ENCODE data around the gene DLG2. TPM values are rescaled to one million over a fixed set of nuclear protein-coding genes. Genes with fewer than 3 reads are reported as not detected.
"Not testable (repeated sequence)": the region's sequence is repeated elsewhere in the genome, so short reads cannot be mapped to it uniquely, and the experiment has no call there.

DLG2 gene
- polyA plus RNA-seq, 4 donors, result 12.8 to 14.2 (median 13.7) TPM

DNA sequence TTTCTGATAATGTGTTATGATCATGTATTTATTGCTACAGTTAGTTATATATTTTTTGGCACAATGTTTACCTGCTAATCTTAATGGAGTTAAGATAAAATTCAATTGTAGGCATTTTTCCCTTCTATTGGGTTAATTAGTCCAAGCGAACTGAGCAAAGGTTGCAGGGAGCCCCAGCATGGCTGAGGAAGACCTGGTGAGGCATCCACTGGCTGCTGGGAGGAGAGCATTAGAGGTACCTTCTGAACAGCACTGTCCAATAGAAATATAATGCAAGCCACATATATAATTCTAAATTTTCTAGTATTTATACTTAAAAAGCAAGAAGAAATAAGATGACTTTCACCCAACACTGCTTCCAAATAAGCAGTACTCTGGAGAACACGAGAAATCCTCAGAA is 19.9 kb upstream of the DLG2 start:
- DNase-seq (ENCODE audit: low read depth in 4 of 4, low spot score in 3 of 4), result no peak

- DNase-seq (ENCODE audit: low read depth in 4 of 4, low spot score in 3 of 4), result no peak
Observed at GRCh38 chr11:85643191-85643614, 16.1 kb upstream of the DLG2 start.

DNA sequence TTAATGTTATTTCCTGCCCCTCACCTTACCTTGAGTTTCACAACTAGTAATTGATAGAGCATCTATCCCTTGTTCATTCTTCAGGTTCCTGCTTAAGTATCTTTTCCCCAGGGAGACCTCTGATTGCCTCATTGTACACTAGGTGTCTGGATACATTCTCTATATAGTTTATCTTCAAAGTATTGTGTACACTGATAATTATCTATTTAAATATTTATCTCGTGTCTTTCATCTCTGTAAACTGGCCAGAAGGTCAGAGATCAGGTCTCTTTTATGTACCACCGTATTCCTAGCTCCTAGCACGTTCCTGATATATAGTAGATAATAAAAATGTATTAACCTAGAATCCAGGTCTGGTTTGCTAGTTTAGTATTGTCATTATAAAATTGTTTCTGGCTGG is 7.6 kb upstream of the DLG2 start:
- DNase-seq (ENCODE audit: low read depth in 4 of 4, low spot score in 3 of 4), result no peak

GRCh38 chr11:85628771-85629341 is 1.7 kb upstream of the DLG2 start:
- DNase-seq (ENCODE audit: low read depth in 4 of 4, low spot score in 3 of 4), result no peak

GRCh38 chr11:85627998-85628770 is 1.0 kb upstream of the DLG2 start, which contains the start of gene TMEM126B:
Gene TMEM126B, plus strand, starts transcription at chr11:85628593. Its CDS starts 15 bp downstream, at chr11:85628608.
- DNase-seq (ENCODE audit: low read depth in 4 of 4, low spot score in 3 of 4), result peak; percentile 92 to 97 (median 95)

DNA sequence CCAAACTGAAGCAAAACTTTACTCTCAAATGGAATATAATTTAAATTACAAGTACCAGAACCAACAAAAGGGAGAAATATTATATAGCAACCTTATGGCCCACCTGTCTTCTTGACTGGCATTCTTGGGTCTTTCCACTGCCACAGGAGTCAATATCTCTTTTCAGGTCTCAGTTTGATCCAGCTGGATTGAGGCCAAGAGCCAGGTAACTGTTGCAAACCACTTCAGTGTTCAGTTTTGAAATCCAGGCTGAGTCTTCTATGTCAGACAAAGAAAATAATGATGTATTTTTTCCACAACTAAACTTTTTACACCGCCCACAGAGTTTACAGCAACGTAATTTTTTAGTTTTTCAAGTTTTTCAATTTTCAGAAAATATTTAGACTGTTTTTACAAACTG is 648 bp downstream of the DLG2 start:
- DNase-seq (ENCODE audit: low read depth in 4 of 4, low spot score in 3 of 4), result no peak

DNA sequence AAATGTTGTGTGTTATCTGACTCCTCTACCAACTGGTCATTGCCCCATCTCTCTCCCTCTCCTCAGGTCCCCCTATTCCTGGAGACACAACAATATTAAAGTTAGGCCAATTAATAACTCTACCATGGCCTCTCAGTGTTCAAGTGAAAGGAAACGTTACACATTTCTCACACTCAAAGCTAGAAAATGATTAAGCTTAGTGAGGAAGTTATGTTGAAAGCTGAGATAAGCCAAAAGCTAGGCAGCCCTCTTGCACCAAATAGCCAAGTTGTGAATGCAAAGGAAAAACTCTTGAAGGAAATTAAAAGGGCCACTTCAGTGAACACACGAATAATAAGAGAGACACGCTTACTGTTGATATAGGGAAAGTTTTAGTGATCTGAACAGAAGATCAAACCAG is 6.9 kb downstream of the DLG2 start:
- DNase-seq (ENCODE audit: low read depth in 4 of 4, low spot score in 3 of 4), result no peak

DNA sequence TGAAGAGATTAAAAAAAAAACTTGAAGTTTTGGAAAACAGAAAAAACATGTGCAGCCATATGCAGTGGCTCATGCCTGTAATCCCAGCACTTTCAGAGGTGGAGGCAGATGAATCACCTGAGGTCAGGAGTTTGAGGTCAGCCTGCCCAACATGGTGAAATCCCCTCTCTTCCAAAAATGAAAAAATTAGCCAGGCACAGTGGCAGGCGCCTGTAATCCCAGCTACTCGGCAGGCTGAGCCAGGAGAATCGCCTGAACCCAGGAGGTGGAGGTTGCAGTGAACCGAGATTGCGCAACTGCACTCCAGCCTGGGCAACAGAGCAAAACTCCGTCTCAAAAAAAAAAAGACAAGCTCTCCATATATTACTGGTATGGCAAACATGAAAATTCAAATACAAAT is 7.6 kb downstream of the DLG2 start:
- no peak for DNase-seq (ENCODE audit: low read depth in 4 of 4, low spot score in 3 of 4)

GRCh38 chr11:85611643-85612042 is 15.5 kb downstream of the DLG2 start:
- DNase-seq (ENCODE audit: low read depth in 4 of 4, low spot score in 3 of 4), result not testable (repeated sequence)

DNA sequence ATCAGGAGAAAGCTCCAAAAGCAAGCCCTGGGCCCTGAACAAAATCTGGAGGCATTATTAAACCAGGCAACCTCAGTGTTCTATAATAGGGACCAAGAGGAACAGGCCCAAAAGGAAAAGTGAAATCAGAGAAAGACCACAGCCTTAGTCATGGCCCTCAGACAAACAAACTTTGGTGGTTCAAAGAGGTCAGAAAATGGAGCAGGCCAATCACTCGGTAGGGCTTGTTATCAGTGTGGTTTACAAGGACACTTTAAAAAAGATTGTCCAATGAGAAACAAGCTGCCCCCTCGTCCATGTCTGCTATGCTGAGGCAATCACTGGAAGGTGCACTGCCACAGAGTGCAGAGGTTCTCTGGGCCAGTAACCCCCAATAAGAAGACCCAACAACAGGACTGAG is 17.9 kb downstream of the DLG2 start:
- DNase-seq (ENCODE audit: low read depth in 4 of 4, low spot score in 3 of 4), result not testable (repeated sequence)

DNA sequence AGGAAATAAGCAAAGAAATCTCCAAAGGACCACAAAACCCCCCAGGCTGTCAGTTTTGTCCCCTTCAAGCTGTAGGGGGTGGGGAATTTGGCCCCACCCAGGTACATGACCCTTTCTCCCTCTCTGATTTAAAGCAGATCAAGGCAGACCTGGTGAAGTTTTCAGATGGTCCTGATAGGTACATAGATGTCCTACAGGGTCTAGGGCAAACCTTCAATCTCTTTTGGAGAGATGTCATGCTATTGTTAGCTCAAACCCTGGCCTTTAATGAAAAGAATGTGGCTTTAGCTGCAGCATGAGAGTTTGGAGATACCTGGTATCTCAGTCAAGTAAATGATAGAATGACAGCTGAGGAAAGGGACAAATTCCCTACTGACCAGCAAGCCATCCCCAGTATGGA is 18.5 kb downstream of the DLG2 start:
- DNase-seq (ENCODE audit: low read depth in 4 of 4, low spot score in 3 of 4), result not testable (repeated sequence)

GRCh38 chr11:85606237-85606636 is 20.9 kb downstream of the DLG2 start:
- DNase-seq (ENCODE audit: low read depth in 4 of 4, low spot score in 3 of 4), result not testable (repeated sequence)

- no peak for DNase-seq (ENCODE audit: low read depth in 4 of 4, low spot score in 3 of 4)
Observed at GRCh38 chr11:85603220-85603619, 23.9 kb downstream of the DLG2 start.

GRCh38 chr11:85602526-85603213 is 24.5 kb downstream of the DLG2 start:
- DNase-seq (ENCODE audit: low read depth in 4 of 4, low spot score in 3 of 4), result no peak

GRCh38 chr11:85599083-85599482 is 28.1 kb downstream of the DLG2 start:
- no peak for DNase-seq (ENCODE audit: low read depth in 4 of 4, low spot score in 3 of 4)

DNA sequence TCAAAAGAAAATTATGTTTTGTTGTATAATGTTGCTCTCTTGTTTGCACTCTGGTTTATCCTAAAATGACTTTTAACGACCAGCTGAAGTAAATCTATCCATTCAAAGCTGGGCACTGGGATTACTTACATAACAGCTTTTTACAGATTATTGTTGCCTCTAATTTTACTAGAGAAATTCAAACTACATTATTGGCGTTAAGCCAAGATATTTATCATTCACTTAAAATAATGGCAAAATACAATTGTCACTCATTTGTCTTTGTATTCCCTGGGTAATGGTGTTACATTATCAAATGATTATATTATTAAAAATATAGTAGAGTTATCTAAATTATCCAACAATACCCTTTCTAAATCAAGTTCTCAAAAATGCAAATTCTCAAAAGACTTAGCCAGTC is 30.3 kb downstream of the DLG2 start:
- no peak for DNase-seq (ENCODE audit: low read depth in 4 of 4, low spot score in 3 of 4)

GRCh38 chr11:85595285-85595884 is 31.8 kb downstream of the DLG2 start:
- peak in 1 of 4 donors; percentile 16 for DNase-seq (ENCODE audit: low read depth in 4 of 4, low spot score in 3 of 4)

- DNase-seq (ENCODE audit: low read depth in 4 of 4, low spot score in 3 of 4), result no peak
Observed at GRCh38 chr11:85590848-85591483, 36.2 kb downstream of the DLG2 start.

GRCh38 chr11:85589373-85589772 is 37.8 kb downstream of the DLG2 start:
- DNase-seq (ENCODE audit: low read depth in 4 of 4, low spot score in 3 of 4), result no peak

DNA sequence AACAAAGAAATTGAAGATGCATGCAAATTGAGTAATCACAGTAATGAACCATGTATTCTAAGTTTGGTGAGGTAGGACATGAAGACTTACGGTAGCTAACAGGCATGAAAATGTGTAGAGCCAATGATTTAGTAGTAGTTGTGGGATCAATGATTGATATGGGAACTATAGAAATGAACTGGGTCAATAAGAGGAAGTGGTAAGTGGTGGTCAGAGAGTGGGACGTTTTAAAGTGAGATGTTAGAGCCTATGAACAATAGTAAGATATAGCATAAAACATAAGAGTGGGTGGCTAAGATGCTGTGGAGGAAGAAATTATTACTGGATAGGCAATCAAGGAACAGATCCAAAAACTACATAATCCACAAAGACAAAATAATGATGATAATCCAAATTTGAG is 45.0 kb downstream of the DLG2 start:
- DNase-seq (ENCODE audit: low read depth in 4 of 4, low spot score in 3 of 4), result no peak

GRCh38 chr11:85575388-85575787 is 51.8 kb downstream of the DLG2 start:
- no peak for DNase-seq (ENCODE audit: low read depth in 4 of 4, low spot score in 3 of 4)

Data from right renal pelvis (tissue), 4 donors.